Measurements from ENCODE around the gene RIOX2. TPM values are rescaled to one million over a fixed set of nuclear protein-coding genes. Genes with fewer than 3 reads are reported as not detected.

RIOX2 gene
- total RNA-seq = 29.3 and 31.1 TPM in 2 replicates

GRCh38 chr3:97971679-97972567 is at the start of gene RIOX2:
RIOX2 (minus strand) TSS chr3:97972431; CDS start chr3:97967593, 4,838 bp downstream.

Other genes with a start within 250 kb of the RIOX2 start
- 6.0 TPM in 2 replicates for gene ARL6, start 207.7 kb downstream of the RIOX2 start, total RNA-seq
- 18.4 and 24.4 TPM in 2 replicates for gene CRYBG3, start 150.4 kb downstream of the RIOX2 start, total RNA-seq
- not detected in 2 replicates for gene GABRR3, start 62.9 kb upstream of the RIOX2 start, total RNA-seq
- gene OR5AC2, start 114.7 kb upstream of the RIOX2 start, total RNA-seq = not detected in 2 replicates
- under 0.01 TPM in 1 of 2 replicates, not detected in the other for gene OR5H1, start 158.3 kb upstream of the RIOX2 start, total RNA-seq
- gene OR5H14, start 175.0 kb upstream of the RIOX2 start, total RNA-seq = not detected in 2 replicates
- not detected in 2 replicates for gene OR5H15, start 194.3 kb upstream of the RIOX2 start, total RNA-seq